Stromal cell of bone marrow (primary cell): ENCODE results near the gene OR2S2.
"Not testable (repeated sequence)": the region's sequence is repeated elsewhere in the genome, so short reads cannot be mapped to it uniquely, and the experiment has no call there.

Source experiments
- DNase-seq: peaks from one replicate; pipeline ENCODE4 v3.0.0-alpha.2; 2012; ENCODE audit warnings: low read depth

The OR2S2 gene

DNA sequence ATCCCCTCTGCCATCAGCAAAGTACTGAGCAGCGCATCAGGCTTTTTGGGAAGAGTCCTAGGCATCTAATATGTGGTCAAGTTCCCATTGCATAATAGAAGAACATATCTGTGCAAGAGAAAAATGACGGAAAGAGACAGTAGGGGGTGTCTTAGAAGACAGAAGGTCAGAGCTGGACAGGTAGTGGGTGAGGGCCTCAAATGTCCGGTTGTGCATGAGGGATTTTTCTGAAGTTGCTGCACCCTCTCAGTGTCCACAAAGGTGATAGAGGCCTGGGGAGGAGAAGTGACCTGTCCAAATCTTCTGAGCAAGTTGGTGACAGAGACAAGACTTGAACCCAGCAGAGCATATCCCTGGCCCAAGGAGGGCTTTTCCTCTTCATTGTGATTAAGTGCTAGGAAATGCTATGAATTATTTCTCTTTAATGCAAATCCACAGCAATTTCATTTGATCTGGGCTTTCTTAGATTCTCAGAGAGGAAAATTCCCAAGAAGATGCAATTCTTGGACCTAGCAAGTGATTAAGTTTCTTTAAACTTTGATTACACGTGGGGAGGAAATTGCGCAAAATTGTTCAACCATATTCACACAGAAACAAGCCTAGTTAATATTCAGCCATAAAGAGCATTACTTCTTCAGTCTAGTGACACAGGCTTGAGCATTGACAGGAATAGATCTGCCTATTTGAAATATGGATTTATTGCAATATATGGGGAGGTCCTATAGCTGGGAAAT is at the start of gene OR2S2:
OR2S2 (minus strand) TSS at position 51 of the 734 bp plus-strand sequence. CDS start 56 bp downstream, outside the sequence.
- no peak for DNase-seq

DNA sequence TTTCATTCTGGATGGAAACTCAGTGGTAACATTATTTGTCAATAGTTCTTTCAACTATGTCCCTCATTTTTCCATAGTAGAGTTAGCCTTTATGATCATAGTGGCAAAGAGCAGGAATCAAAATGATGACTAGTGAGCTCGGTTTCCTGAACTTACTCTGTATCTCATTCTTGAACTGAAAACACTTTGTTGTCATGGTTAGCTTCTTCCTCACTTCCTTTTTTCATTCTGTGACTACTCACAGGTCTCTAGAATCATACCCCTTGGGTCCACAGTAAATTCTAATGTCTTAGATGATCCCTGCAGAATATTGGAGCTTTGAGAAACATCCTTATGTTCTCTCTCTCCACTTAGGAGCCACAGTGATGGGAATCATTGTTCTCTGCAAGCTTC is 49.4 kb upstream of the OR2S2 start:
- DNase-seq: no peak

- no peak for DNase-seq
Observed at GRCh38 chr9:36006549-36007315, 48.8 kb upstream of the OR2S2 start.

DNA sequence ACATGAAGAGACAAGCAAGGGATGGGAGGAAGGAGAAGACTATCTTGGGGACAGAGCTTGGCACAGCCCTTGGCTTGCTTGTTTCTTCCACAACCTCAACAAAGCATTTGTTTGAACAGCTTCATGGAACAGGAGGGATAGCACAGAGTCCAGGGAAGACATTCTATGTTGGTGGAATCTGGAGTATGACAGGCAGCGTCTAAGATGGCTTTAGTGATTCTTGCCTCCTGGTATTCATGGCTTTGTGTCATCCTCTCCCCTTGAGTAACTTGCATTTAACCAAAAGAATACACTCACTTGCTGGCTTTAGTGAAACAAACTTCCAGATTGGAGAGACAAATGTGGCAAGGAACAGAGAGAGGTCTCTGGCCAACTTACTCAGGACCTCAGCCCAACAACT is 47.9 kb upstream of the OR2S2 start:
- DNase-seq: no peak

- DNase-seq: no peak
Observed at GRCh38 chr9:35998333-35998732, 40.4 kb upstream of the OR2S2 start.

- DNase-seq: not testable (repeated sequence)
Observed at GRCh38 chr9:35997016-35997415, 39.1 kb upstream of the OR2S2 start.

- DNase-seq: no peak
Observed at GRCh38 chr9:35996358-35996970, 38.5 kb upstream of the OR2S2 start.

DNA sequence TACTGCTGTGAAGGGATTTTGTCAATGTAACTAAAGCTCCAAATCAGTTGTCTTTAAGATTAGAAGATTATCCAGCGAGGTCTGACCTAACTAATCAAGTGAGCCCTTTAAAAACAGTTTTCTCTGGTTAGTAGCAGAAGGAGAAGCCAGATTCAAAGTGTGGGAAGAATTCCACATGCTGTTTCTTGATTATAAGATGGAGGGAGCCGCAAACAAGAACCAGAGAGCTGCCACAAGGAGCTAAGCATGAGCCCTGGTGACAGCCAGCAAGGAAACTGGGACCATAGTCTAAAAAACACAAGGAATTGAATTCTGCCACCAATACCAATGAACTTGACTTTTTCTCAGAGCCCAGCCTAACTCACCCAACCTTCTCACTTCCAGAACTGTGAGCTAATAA is 37.0 kb upstream of the OR2S2 start:
- DNase-seq: no peak

- no peak for DNase-seq
Observed at GRCh38 chr9:35993976-35994720, 36.2 kb upstream of the OR2S2 start.

DNA sequence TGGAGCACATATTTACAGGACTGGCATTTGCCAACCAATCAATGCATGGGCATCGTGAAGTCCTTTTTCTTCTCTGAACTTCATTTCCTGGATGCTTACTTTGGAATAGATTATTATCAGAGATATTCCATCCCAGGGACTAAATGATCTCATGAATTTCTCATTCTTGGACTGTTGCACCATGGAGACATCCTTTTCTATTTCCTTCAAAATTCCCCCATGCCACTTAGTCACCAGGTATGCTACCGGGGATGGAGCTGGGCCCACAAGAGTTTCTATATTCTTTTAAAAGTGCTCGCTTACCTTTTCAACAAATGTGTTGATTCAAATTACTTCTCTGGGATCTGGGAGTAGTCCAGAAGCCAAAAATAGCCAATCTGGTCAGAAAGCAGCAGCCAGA is 35.2 kb upstream of the OR2S2 start:
- not testable (repeated sequence) for DNase-seq

DNA sequence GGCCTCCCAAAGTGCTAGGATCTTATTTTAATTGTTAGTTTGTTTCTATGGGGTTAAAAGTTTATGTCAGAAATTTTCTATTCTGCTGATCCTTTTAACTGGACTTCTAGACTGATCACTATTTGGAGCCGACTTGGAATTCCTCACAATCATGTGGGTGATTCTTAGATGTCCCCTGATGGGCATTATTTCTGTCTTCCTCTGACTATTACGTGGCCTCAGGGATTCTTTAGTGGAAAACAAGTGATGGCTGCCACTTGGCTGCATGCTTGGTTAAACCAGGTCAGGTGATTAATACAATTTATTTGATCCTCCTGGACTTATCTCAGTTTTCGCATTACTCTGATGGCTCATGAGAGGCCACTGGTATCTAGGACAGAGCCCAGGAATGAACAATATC is 32.2 kb upstream of the OR2S2 start:
- DNase-seq: no peak

DNA sequence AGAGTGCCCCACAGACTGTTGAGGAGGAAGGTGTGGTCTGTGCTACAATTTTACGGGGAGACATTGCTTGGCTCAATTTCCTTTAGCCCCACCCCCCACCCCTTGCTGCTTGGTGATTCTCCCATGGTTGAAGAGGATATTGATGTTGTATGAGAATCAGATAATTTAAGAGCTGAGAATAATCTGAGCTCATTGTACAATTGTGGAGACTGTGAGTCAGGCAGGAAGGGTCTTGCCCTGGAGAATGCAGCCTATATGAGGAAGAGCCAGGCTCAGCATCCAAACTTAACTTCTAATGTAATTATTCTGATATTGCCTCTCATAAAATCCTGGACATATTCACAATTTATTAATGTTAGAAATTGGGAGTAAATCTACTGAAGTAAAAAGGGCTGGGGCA is 26.1 kb upstream of the OR2S2 start:
- no peak for DNase-seq

- DNase-seq: no peak
Observed at GRCh38 chr9:35981699-35982098, 23.7 kb upstream of the OR2S2 start.

DNA sequence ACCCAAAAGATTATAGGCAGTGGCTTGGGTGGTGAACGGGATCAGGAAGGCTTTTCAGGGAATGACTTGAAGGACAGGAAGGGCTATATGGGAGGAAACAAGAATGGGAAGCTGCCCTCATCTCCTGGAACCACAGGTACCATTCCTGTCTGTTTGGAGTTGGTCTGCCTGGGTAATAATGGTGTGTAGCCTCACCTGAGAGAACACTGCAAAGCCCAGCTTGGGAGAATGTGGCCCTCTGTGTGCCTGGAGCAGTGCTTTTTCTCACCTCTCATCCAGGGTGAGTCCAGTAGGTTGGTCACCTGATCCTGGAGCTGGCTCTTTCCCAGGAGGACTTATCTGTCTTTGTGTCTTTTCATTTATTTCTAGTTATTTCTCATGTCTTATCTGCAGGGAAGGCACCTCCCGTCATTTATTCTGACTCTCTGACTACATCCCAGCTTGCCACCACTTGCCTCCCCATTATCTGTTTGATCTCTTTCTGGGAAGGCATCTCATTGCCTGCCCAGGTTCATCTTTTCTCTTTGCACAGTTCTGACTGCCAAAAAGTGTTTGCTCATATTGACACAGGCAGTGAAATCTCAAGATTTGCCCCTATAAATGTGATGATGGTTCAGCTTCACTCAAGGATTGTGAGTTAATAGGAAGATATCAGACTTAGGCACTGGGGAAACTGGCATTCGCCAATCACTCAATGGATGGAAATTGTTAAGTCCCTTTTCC is 22.5 kb upstream of the OR2S2 start:
- no peak for DNase-seq

GRCh38 chr9:35978792-35979191 is 20.8 kb upstream of the OR2S2 start:
- no peak for DNase-seq

GRCh38 chr9:35976726-35977125 is 18.8 kb upstream of the OR2S2 start:
- no peak for DNase-seq

DNA sequence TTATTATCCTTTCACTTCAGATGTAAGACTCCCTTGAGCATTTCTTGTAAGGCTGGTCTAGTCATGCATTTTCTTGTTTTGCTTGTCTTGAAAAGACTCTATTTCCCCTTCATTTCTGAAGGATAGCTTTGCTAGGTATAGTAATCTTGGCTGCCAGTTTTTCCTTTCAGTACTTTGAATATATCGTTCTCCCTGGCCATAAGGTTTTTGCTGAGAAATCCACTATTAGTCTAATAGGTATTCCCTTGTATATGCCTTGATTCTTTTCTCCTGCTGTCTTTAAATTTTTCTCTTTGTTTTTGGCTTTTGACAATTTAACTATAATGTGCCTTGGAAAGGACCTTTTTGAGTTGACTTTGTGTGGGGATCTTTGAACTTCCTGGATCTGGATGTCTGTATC is 16.8 kb upstream of the OR2S2 start:
- no peak for DNase-seq

DNA sequence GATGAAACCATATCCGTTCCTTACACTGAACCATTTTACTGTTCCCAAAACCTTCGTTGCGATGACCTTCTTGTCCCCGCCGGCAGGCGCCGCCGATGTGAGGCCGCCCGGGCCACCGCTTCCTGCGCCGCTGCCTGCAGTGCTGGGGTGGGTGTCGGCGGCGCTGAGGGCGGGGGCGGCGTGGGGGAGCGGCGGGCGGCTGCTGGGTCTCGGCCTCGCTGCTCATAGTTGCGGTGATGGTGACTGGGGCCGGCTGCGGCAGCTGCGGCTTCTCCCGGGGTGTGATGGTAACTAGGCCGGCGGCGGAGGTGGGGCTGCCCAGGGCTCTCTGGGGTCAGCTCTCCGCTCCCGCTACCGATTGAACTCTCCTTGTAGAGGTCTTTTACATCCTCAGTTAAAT is 14.1 kb upstream of the OR2S2 start:
- no peak for DNase-seq

DNA sequence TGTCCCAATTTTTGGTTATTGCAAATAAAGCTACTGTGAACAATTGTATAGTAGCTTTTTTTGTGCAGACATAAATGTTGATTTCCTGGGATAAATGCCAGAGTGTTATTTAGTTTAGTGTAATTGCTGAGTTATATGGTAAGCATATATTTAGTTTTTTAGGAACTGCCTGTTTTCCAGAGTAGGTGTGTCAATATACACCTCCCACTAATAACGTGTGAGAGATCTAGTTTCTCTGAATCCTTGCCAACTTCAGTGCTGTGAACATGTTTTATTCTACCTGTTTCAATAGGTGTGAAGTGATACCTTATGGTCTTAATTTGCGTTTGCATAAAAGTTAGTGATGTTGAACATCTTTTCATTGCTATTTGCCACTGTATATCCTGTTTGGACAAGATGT is 9.1 kb upstream of the OR2S2 start:
- no peak for DNase-seq

- DNase-seq: no peak
Observed at GRCh38 chr9:35966433-35966832, 8.5 kb upstream of the OR2S2 start.

DNA sequence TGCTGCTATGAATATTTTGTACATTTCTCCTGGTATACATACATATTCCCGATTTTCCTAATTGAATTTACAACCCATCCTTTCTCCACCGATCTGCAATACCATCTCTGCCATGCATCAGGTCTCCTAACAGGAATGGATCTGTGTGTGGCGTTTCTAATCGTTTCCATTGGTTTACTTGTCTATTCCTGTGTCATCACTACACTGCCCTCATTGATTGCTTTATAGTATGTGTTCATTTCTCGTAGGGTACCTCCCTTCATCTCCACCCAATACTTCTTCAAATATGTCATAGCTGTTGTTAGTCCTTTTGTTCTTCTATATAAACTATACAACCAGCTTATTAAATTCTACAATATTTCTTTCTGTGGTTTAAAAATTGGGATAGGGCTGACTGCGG is 7.1 kb upstream of the OR2S2 start:
- DNase-seq: no peak
